Measurements from ENCODE around the gene RAB13.

RAB13 gene

DNA sequence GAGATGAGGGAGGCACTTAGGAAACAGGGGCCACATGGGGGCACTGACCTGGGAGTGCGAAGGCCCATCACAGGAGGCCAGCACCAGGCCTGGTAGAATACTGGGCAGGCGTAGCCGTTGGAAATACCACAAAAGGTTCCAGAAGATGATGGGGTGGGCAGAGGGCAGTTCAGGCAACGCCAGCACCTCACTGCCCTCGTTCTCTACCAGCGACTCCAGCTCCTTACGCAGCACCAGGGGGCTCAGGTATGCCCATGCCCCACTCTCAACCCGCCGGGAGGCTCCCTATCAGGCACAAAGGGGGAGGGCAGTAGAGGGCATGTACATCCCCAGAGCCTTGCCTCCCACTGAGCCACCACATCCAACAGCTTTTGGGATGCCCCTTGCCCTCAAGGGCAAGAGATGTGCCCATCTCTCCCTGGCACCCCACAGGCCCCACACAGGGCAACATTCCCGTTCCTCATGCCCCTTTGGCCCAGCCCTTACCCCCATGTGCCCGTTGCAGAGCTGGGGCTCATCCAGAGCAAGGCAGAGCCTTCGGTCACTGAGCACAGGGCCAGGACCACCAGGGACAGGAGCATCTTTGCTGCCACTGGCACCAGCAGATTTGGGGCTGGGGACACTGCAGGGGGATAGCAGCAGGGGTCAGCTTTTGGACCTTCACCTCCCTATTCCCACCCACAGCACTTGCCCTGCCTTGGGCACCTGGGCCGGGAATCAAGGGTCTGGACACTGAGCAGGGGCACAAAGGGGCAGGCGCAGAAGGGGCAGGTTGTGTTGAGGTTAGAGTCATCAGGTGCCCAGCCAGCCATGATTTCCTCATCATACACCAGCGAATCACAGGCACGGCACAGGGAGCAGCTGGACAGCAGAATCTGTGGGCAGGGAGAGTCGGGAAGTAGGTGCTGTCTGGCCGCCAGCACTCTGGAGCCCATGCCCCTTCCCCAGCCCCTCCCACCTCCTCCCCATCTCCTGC is 53.7 kb downstream of the RAB13 start:
- DNase-seq = no peak

All from activated CD8-positive, alpha-beta memory T cell treated with anti-CD3 and anti-CD28 coated beads for 24 hours (primary cell).